ENCODE data around the gene YOD1. TPM values are rescaled to one million over a fixed set of nuclear protein-coding genes. Genes with fewer than 3 reads are reported as not detected.

The YOD1 gene
- polyA plus RNA-seq, 4 donors = 13.0 to 17.5 (median 16.5) TPM

- no peak for DNase-seq (ENCODE audit: low read depth in 4 of 4, low spot score in 3 of 4)
Measured at GRCh38 chr1:207013321-207014085, 37.5 kb downstream of the YOD1 start.

GRCh38 chr1:207010726-207011125 is 40.3 kb downstream of the YOD1 start:
- DNase-seq (ENCODE audit: low read depth in 4 of 4, low spot score in 3 of 4) = no peak

- DNase-seq (ENCODE audit: low read depth in 4 of 4, low spot score in 3 of 4) = no peak
Measured at GRCh38 chr1:207009945-207010344, 41.1 kb downstream of the YOD1 start.

GRCh38 chr1:207009182-207009850 is 41.7 kb downstream of the YOD1 start:
- DNase-seq (ENCODE audit: low read depth in 4 of 4, low spot score in 3 of 4) = no peak

GRCh38 chr1:207007352-207008033 is 43.5 kb downstream of the YOD1 start:
- no peak for DNase-seq (ENCODE audit: low read depth in 4 of 4, low spot score in 3 of 4)

- DNase-seq (ENCODE audit: low read depth in 4 of 4, low spot score in 3 of 4) = no peak
Measured at GRCh38 chr1:207006914-207007313, 44.1 kb downstream of the YOD1 start.

GRCh38 chr1:207006083-207006482 is 44.9 kb downstream of the YOD1 start:
- no peak for DNase-seq (ENCODE audit: low read depth in 4 of 4, low spot score in 3 of 4)

GRCh38 chr1:207004931-207005830 is 45.8 kb downstream of the YOD1 start:
- DNase-seq (ENCODE audit: low read depth in 4 of 4, low spot score in 3 of 4) = no peak

GRCh38 chr1:207003210-207003609 is 47.8 kb downstream of the YOD1 start:
- DNase-seq (ENCODE audit: low read depth in 4 of 4, low spot score in 3 of 4) = no peak

- DNase-seq (ENCODE audit: low read depth in 4 of 4, low spot score in 3 of 4) = no peak
Measured at GRCh38 chr1:207002724-207003146, 48.3 kb downstream of the YOD1 start.

- no peak for DNase-seq (ENCODE audit: low read depth in 4 of 4, low spot score in 3 of 4)
Measured at GRCh38 chr1:207001492-207002245, 49.3 kb downstream of the YOD1 start.

- no peak for DNase-seq (ENCODE audit: low read depth in 4 of 4, low spot score in 3 of 4)
Measured at GRCh38 chr1:207000651-207001291, 50.2 kb downstream of the YOD1 start.

- no peak for DNase-seq (ENCODE audit: low read depth in 4 of 4, low spot score in 3 of 4)
Measured at GRCh38 chr1:206998816-206999215, 52.2 kb downstream of the YOD1 start.

Other genes starting within 250 kb of the YOD1 start
- not detected for gene IL20, start 185.6 kb downstream of the YOD1 start, polyA plus RNA-seq (ENCODE audit: insufficient read length in 4 of 4)
- gene IL24, start 153.8 kb downstream of the YOD1 start, polyA plus RNA-seq (ENCODE audit: insufficient read length in 4 of 4) = under 1 TPM; 0.25 to 0.42 (median 0.38) TPM
- 1 to 10 TPM; 2.1 to 2.7 (median 2.5) TPM for gene FCMR, start 129.3 kb downstream of the YOD1 start, polyA plus RNA-seq (ENCODE audit: insufficient read length in 4 of 4)
- gene PIGR, start 104.7 kb downstream of the YOD1 start, polyA plus RNA-seq (ENCODE audit: insufficient read length in 4 of 4) = 1 to 10 TPM in 3 of 4 donors, under 1 TPM in 1; 0.87 to 1.7 (median 1.4) TPM
- 10 to 100 TPM in 2 of 4 donors, 1 to 10 TPM in 2; 7.0 to 16.0 (median 9.7) TPM for gene FCAMR, start 80.7 kb downstream of the YOD1 start, polyA plus RNA-seq (ENCODE audit: insufficient read length in 4 of 4)
- gene C1orf116, start 18.5 kb downstream of the YOD1 start, polyA plus RNA-seq (ENCODE audit: insufficient read length in 4 of 4) = 10 to 100 TPM; 19.9 to 27.5 (median 23.8) TPM
- gene PFKFB2, start 2.1 kb upstream of the YOD1 start, polyA plus RNA-seq (ENCODE audit: insufficient read length in 4 of 4) = 10 to 100 TPM; 15.4 to 18.2 (median 17.6) TPM
- under 1 TPM; 0.32 to 0.51 (median 0.49) TPM for gene C4BPB, start 37.7 kb upstream of the YOD1 start, polyA plus RNA-seq (ENCODE audit: insufficient read length in 4 of 4)
- under 1 TPM; 0.49 to 0.91 (median 0.68) TPM for gene C4BPA, start 53.0 kb upstream of the YOD1 start, polyA plus RNA-seq (ENCODE audit: insufficient read length in 4 of 4)

All from right renal pelvis (tissue), 4 donors.